ENCODE results near the gene SPPL2C.

GRCh38 chr17:45894022-45894784 is 49.5 kb downstream of the SPPL2C start, which contains the start of gene MAPT:
- peak; percentile 93 to 99 (median 96) for TF ChIP-seq CTCF (IDR thresholded peaks at IDR 0.05)
- TF ChIP-seq POLR2A (IDR thresholded peaks at IDR 0.05): peak; percentile 28
- TF ChIP-seq POLR2AphosphoS5 (IDR thresholded peaks at IDR 0.05): peak; percentile 85

Measured in prostate gland (tissue), 2 donors.